Fibroblast of lung (primary cell): ENCODE data around the gene MAP2K6. TPM values are rescaled to one million over a fixed set of nuclear protein-coding genes. Genes with fewer than 3 reads are reported as not detected.
"Not testable (repeated sequence)": the region's sequence is repeated elsewhere in the genome, so short reads cannot be mapped to it uniquely, and the experiment has no call there.

Source experiments
- DNase-seq, 2 donors: peaks; one replicate each; pipeline versions ENCODE4 v3.0.0 to v3.0.0-alpha.2; 2010; ENCODE audit warnings: low read depth in 2 of 2
- H2AFZ ChIP-seq: 2 replicates; pipeline ENCODE4 v1.5.1; 2012; ENCODE audit warnings: low read length, control low read depth, inconsistent platforms
- H3K27ac ChIP-seq: 2 replicates; pipeline ENCODE4 v1.5.1; 2011; ENCODE audit warnings: low read length, control low read depth; ENCODE audit not compliant: insufficient read depth
- H3K27me3 ChIP-seq: 2 replicates; pipeline ENCODE4 v1.5.1; 2011; ENCODE audit warnings: mild to moderate bottlenecking, low read length; ENCODE audit not compliant: control insufficient read depth, insufficient read depth
- H3K36me3 ChIP-seq: 2 replicates; pipeline ENCODE4 v1.5.1; 2011; ENCODE audit warnings: low read length; ENCODE audit not compliant: control insufficient read depth, insufficient read depth
- H3K4me1 ChIP-seq: 2 replicates; pipeline ENCODE4 v1.5.1; 2011; ENCODE audit warnings: low read length; ENCODE audit not compliant: control insufficient read depth, insufficient read depth; ENCODE audit errors: extremely low read depth
- H3K4me2 ChIP-seq: 2 replicates; pipeline ENCODE4 v1.5.1; 2011; ENCODE audit warnings: low read length, control low read depth; ENCODE audit not compliant: insufficient read depth; ENCODE audit errors: extremely low read depth
- H3K4me3 ChIP-seq, 4 experiments: fragments of 200-600 bp in 1 of 4; sonication (generic) in 1 of 4; replicated peaks in 1 of 4; 2 replicates each; pipeline ENCODE4 v1.5.1; 2011 to 2016; ENCODE audit warnings: low read length in 4 of 4, low read depth in 3 of 4, mild to moderate bottlenecking in 3 of 4, control low read depth in 2 of 4, inconsistent platforms in 1 of 4, mixed read lengths in 1 of 4; ENCODE audit not compliant: insufficient read depth in 1 of 4; ENCODE audit errors: control extremely low read depth in 1 of 4
- H3K79me2 ChIP-seq: 2 replicates; pipeline ENCODE4 v1.5.1; 2012; ENCODE audit warnings: mild to moderate bottlenecking, low read length, inconsistent platforms; ENCODE audit not compliant: control insufficient read depth, insufficient read depth
- H3K9ac ChIP-seq: 2 replicates; pipeline ENCODE4 v1.5.1; 2011; ENCODE audit warnings: mild to moderate bottlenecking, low read length, control low read depth; ENCODE audit not compliant: insufficient read depth
- H3K9me3 ChIP-seq: 2 replicates; pipeline ENCODE4 v1.5.1; 2012; ENCODE audit warnings: low read depth, low read length; ENCODE audit not compliant: control insufficient read depth, insufficient read depth
- H4K20me1 ChIP-seq: 2 replicates; pipeline ENCODE4 v1.5.1; 2011; ENCODE audit warnings: low read length; ENCODE audit not compliant: control insufficient read depth, insufficient read depth; ENCODE audit errors: extremely low read depth
- EZH2 ChIP-seq: IDR thresholded peaks from 2 replicates; pipeline ENCODE4 v1.5.1; 2012; ENCODE audit warnings: low read length, control low read depth, mild to moderate bottlenecking; ENCODE audit errors: missing control alignments
- polyA plus RNA-seq, 2 donors: library from polyadenylated mRNA; depleted of rRNA in 1 of 2; stranded (reverse) in 1 of 2; unstranded in 1 of 2; fragments of >200 nt; gene quantifications; 2 replicates each; pipeline ENCODE4 v1.2.1, GENCODE V29; 2011 to 2012; ENCODE audit warnings: missing spikeins in 1 of 2
- total RNA-seq: library from RNA; depleted of rRNA; stranded (reverse); fragments of >200 nt; gene quantifications from 2 replicates; pipeline ENCODE4 v1.2.1, GENCODE V29; 2014
- TF ChIP-seq, protein P1 (sequence below), 2 donors: IDR thresholded peaks in 1 of 2; conservative IDR thresholded peaks in 1 of 2; 1 replicate in 1 of 2; 2 replicates in 1 of 2; pipeline ENCODE4 v1.5.1; 2011 to 2012; ENCODE audit warnings: low read length in 2 of 2, control low read depth in 1 of 2, inconsistent platforms in 1 of 2, low read depth in 1 of 2, mild to moderate bottlenecking in 1 of 2

Gene MAP2K6
- total and polyA plus RNA-seq, 2 donors (not counting 1 experiment from before 2014, with no cell fraction given), result 2.7 to 39.5 TPM

DNA sequence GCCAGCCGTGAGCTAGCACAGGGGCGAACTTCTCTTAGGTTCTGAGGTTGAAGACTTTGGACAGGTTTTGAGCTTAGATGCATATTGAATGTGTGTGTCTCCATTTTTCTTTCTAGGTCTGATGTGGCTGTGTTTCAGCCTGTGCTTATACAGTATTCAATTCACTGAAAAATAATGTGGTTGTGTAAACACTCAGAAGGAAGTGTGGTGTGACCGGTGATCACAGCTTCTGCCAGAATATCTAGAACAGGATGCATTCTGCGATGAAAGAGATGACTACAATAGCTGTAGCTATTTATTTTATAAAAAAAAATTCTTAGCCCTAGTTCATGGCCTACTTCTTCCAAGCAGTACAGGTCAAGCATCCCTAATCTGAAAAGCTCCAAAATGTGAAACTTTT is 64.4 kb downstream of the MAP2K6 start:
- Histone ChIP-seq H3K4me1 (peaks cover 4% of the 10 kb centered on the region), H3K4me3 (no peak overlapping the region), H4K20me1 (no peaks in the 10 kb centered on the region), H3K79me2 (no peaks in the 10 kb centered on the region), H3K4me2 (no peak overlapping the region), H3K9ac (no peak overlapping the region), H2AFZ (no peak overlapping the region), H3K27me3 (no peaks in the 10 kb centered on the region), H3K9me3 (no peaks in the 10 kb centered on the region), H3K27ac (no peak overlapping the region), H3K36me3 (no peaks in the 10 kb centered on the region)
- no peak for DNase-seq
- TF ChIP-seq EZH2, result no peak
- TF ChIP-seq, protein P1, sequence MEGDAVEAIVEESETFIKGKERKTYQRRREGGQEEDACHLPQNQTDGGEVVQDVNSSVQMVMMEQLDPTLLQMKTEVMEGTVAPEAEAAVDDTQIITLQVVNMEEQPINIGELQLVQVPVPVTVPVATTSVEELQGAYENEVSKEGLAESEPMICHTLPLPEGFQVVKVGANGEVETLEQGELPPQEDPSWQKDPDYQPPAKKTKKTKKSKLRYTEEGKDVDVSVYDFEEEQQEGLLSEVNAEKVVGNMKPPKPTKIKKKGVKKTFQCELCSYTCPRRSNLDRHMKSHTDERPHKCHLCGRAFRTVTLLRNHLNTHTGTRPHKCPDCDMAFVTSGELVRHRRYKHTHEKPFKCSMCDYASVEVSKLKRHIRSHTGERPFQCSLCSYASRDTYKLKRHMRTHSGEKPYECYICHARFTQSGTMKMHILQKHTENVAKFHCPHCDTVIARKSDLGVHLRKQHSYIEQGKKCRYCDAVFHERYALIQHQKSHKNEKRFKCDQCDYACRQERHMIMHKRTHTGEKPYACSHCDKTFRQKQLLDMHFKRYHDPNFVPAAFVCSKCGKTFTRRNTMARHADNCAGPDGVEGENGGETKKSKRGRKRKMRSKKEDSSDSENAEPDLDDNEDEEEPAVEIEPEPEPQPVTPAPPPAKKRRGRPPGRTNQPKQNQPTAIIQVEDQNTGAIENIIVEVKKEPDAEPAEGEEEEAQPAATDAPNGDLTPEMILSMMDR (conservative IDR thresholded peaks at IDR 0.05 in 1 of 2, IDR thresholded peaks at IDR 0.05 in 1 of 2; ENCODE audit: low read depth in 1 of 2, low read length in 2 of 2), result no peak

DNA sequence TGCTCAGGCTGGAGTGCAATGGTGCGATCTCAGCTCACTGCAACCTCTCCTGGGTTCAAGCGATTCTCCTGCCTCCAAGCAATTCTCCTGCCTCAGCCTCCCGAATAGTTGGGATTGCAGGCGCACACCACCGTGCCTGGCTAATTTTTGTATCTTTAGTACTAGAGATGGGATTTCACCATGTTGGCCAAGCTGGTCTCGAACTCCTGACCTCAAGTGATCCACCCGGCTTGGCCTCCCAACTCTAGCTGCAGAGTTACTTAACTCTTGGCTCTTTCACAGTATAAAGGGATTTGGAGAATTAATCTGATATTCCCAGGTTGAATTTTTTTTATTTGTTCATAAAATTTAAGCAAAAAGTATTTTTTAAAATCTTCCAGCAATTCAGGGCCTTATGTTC is 65.3 kb downstream of the MAP2K6 start:
- DNase-seq, H3K79me2 ChIP-seq, H3K4me1 ChIP-seq, H3K4me3 ChIP-seq, H4K20me1 ChIP-seq, H3K27ac ChIP-seq, H3K9ac ChIP-seq, H3K9me3 ChIP-seq, H3K4me2 ChIP-seq, H2AFZ ChIP-seq, H3K36me3 ChIP-seq, H3K27me3 ChIP-seq: not testable (repeated sequence)

DNA sequence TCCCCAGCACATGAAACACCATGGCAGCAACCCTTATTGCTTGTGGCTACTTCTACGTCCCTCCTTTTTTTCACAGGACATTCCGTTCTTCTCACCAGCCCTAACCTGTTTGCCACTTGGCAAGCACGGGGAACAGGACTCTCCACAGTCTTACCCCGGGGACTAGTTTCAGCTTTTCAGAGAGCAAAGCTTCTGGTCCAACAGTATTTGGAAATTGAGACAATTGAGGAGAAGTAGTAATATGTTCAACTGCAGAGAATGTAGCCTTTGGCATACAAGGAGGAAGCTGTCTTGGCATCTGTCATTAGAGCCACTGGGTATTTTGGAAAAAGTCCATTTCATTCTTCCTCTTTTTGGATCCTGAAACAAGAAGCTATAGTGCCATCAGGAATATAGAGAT is 65.7 kb downstream of the MAP2K6 start:
- Histone ChIP-seq H2AFZ (no peak overlapping the region), H3K9me3 (no peaks in the 10 kb centered on the region), H3K4me1 (no peaks in the 10 kb centered on the region), H3K79me2 (no peaks in the 10 kb centered on the region), H3K4me2 (no peak overlapping the region), H3K27me3 (no peaks in the 10 kb centered on the region), H3K36me3 (no peaks in the 10 kb centered on the region), H3K27ac (no peak overlapping the region), H4K20me1 (no peaks in the 10 kb centered on the region), H3K4me3 (no peak overlapping the region), H3K9ac (no peak overlapping the region)
- DNase-seq, result no peak
- TF ChIP-seq EZH2, result no peak
- TF ChIP-seq, protein P1 (conservative IDR thresholded peaks at IDR 0.05 in 1 of 2, IDR thresholded peaks at IDR 0.05 in 1 of 2; ENCODE audit: low read depth in 1 of 2, low read length in 2 of 2), result no peak

DNA sequence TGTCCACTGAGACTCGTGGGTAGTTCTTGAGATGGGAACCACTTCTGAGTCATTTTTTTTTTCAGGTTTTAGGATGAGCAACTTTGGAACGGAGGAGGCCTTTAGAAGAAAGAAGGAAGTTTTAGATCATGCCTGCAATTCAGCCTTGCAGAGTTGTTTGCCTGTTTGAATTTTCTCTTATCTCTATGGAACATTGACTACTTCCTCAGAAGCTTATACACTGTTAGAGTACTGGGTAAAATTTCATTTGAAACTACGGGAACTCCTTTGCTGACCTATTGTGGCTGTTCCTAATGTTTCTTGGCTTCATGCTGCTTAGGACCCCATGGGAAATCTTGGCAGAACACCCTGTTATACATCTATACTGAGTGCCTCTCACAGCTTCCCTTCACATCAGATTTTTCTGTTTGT is 70.8 kb downstream of the MAP2K6 start:
- peak in 1 of 2 donors; percentile 57 for DNase-seq
- H3K4me1 ChIP-seq, result no peaks in the 10 kb centered on the region
- no peak overlapping the region for H3K9ac ChIP-seq
- no peak overlapping the region for H3K4me3 ChIP-seq
- TF ChIP-seq, protein P1 (conservative IDR thresholded peaks at IDR 0.05 in 1 of 2, IDR thresholded peaks at IDR 0.05 in 1 of 2; ENCODE audit: low read depth in 1 of 2, low read length in 2 of 2), result no peak
- TF ChIP-seq EZH2, result no peak
- H2AFZ ChIP-seq, result no peak overlapping the region
- no peaks in the 10 kb centered on the region for H3K27me3 ChIP-seq
- H3K4me2 ChIP-seq, result no peak overlapping the region
- no peak overlapping the region for H3K27ac ChIP-seq
- no peaks in the 10 kb centered on the region for H3K79me2 ChIP-seq
- no peaks in the 10 kb centered on the region for H3K9me3 ChIP-seq
- no peaks in the 10 kb centered on the region for H3K36me3 ChIP-seq
- H4K20me1 ChIP-seq, result no peaks in the 10 kb centered on the region
